Fibroblast of skin of abdomen (primary cell): ENCODE data around the gene P3H2. TPM values are rescaled to one million over a fixed set of nuclear protein-coding genes. Genes with fewer than 3 reads are reported as not detected.
A peak's percentile ranks its signal among the peaks of the same experiment; 100 is the strongest.
"Not testable (repeated sequence)": the region's sequence is repeated elsewhere in the genome, so short reads cannot be mapped to it uniquely, and the experiment has no call there.

Source experiments
- DNase-seq: peaks from one replicate; pipeline ENCODE4 v3.0.0-alpha.2; 2013
- polyA plus RNA-seq, 2 experiments: library from polyadenylated mRNA; unstranded; fragments of 120-200 nt; gene quantifications; one replicate each; pipeline ENCODE4 v1.2.1, GENCODE V29; 2013; ENCODE audit not compliant: insufficient read length in 2 of 2

P3H2 gene
- polyA plus RNA-seq (2013, experiment 1 of 2; ENCODE audit: insufficient read length), result 18.3 TPM
- 17.0 TPM for polyA plus RNA-seq (2013, experiment 2 of 2; ENCODE audit: insufficient read length)

- DNase-seq, result peak; percentile 93
Observed at GRCh38 chr3:190120269-190121060, at the start of gene P3H2. P3H2 (minus strand) TSS chr3:190120897; CDS start chr3:190120731, 166 bp downstream.

GRCh38 chr3:190169877-190170276, 49.2 kb upstream of the P3H2 start:
- no peak for DNase-seq

- no peak for DNase-seq
Observed at GRCh38 chr3:190169243-190169642, 48.5 kb upstream of the P3H2 start.

- no peak for DNase-seq
Observed at GRCh38 chr3:190167936-190168680, 47.4 kb upstream of the P3H2 start.

- DNase-seq, result no peak
Observed at GRCh38 chr3:190166948-190167347, 46.3 kb upstream of the P3H2 start.

DNA sequence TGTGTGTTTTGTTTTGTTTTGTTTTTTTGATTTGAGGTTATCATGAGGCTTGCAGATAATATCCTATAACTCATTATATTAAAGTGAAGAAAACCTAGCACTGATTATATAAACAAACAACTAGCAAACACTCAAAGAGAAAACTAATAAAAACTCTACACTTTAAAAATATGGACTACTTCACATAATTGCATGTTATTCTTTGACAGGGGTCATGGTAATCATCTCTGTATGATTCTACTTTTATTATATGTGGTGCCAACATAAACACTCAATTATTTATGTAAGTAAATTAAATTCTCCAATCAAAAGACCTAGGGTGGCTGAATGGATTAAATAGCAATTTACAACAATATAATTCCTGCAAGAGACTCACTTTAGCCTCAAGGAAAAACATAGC, 44.6 kb upstream of the P3H2 start:
- DNase-seq, result no peak

GRCh38 chr3:190162013-190162412, 41.3 kb upstream of the P3H2 start:
- DNase-seq, result not testable (repeated sequence)

DNA sequence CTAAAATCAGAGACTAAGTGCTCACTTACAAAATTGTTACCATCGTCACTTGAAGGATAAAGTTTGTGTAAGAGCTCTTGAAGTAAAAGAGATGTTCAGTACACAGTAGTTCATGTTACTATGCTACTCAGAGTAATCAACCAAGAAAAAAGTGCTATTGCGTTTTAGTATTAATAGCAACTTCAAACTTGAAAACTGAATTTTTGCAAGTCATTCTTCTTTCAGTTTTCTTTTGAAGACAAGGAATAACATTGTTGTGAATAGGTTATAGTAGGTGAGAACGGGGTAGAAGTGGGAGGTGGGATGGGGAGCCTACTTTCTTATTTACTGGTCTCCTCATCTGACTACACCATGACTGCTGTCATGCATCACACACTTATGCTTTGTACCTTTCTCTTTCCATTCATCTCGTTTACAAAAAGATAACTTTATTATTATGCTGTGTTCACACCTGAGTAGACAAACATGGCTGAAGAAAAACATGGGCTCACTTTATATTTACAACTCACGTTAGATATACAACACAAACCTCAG, 39.3 kb upstream of the P3H2 start:
- no peak for DNase-seq

- no peak for DNase-seq
Observed at GRCh38 chr3:190158261-190158660, 37.6 kb upstream of the P3H2 start.

DNA sequence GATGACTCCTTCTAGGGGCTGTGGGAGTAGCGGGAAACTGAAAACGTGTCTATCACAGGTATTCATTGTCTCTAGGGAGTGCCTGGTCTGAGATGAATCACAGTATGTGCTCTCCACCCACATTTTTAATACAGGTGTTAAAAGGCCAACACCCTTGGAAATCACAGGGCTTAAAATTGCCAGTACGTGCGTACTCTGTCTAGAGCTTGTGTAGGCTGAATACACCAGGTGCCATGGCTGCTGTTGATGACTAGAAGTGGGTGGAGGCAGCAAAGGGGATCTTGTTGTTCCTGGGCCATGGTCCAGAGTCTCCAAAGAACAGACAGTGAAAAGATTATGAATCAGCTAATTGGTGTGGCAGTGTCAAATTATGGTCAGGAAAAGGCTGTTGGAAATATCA, 35.1 kb upstream of the P3H2 start:
- no peak for DNase-seq

DNA sequence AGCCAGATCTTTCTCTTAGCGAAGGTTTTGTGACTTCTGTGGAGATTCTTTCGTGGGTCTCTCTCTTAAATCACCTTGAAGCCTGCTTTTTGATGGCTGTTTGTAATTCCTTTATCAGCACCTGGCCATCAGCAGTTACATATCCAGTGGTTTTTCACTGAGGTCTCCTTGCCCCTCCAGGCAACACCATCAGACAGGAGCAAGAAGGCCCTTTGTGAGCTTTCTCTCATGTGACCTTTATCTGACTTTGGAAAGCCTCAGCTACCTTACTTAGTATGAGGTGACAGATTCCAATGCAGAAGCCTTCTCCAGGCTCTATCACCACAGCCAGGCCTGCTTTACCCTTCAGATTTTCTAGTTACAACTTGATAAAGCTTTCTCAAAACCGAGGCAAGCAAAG, 30.0 kb upstream of the P3H2 start:
- DNase-seq, result no peak

DNA sequence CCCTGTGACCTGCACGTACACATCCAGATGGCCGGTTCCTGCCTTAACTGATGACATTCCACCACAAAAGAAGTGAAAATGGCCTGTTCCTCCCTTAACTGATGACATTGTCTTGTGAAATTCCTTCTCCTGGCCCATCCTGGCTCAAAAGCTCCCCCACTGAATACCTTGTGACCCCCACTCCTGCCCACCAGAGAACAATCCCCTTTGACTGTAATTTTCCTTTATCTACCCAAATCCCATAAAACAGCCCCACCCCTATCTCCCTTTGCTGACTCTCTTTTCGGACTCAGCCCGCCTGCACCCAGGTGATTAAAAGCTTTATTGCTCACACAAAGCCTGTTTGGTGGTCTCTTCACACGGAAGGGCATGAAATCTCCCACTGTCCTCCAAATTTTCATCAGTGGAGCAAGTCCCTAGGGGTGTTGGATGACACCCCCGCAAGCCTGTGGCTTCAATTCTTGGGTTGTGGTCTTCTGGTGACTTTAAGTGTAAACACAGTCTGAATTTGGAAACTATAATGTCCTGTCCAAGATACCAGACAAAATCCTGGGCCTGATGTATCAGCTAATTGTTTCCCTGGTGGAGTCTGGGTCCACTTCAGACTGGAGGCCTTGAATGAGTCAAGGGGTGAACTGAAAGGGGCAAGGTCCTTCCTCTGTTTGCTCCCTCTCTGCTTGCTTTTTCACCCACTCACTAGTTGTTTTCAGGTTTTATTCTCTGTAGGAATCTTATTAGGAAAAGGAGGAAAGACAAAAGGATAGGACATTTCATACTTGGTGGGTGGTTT, 29.3 kb upstream of the P3H2 start:
- DNase-seq, result not testable (repeated sequence)

DNA sequence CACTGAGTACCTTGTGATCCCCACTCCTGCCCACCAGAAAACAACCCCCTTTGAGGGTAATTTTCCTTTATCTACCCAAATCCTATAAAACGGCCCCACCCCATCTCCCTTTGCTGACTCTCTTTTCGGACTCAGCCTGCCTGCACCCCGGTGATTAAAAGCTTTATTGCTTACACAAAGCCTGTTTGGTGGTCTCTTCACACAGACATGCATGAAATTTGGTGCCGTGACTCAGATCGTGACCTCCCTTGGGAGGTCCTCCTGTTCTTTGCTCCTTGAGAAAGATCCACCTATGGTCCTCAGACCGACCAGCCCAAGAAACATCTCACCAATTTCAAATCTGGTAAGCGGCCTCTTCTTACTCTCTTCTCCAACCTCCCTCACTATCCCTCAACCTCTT, 24.1 kb upstream of the P3H2 start:
- not testable (repeated sequence) for DNase-seq

DNA sequence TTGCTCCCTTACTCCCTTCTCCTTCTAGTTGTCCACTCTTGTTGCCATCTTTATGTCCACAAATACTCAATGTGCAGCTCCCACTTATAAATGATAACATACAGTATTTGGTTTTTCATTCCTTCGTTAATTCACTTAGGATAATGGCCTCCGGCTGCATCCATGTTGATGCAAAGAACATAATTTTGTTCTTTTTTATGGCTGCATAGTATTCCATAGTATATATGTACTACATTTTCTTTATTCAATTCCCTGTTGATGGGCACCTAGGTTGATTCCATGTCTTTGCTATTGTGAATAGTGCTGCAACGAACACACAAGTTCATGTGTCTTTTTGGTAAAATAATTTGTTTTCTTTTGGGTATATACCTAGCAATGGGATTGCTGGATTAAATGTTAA, 21.3 kb upstream of the P3H2 start:
- DNase-seq, result no peak

DNA sequence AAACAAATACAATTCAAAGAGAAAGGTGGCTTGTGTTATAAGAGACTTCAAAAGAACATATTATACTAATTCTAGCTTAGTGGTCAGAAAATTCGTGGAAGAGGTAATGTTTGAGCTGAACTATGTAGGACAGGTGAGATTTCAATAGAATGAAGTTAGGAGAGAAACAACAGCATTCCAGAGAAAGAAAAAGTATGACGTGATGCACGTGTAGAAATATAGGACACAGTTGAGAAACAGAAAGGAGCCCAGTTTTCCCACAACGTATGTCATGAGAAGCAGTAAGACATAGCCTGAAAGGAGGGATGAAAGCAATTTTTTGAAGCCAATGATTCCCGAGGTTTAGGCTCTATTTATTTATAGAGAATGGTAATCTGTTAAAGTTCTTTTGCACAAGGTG, 18.7 kb upstream of the P3H2 start:
- no peak for DNase-seq

GRCh38 chr3:190132371-190132770, 11.7 kb upstream of the P3H2 start:
- DNase-seq, result no peak

- DNase-seq, result peak; percentile 55
Observed at GRCh38 chr3:190131329-190131728, 10.6 kb upstream of the P3H2 start.

DNA sequence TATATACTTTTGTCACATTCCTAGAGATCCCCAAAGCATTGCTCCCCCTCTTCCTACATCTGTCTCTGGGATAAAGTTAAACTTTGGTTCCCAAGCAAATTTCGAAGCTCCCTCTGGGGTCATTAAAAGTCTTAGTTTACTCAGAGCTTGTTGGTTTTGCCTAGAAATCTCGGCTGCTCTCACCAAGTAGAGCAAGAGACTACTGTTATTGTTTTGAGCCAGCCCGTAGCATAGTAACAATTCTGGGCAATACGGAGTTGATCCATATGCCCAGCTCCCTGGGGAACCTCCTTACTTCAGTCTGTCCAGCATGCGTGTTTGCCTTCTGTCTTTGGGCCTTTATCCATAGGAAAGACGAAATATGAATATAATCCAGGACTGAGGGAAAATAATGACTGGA, 10.0 kb upstream of the P3H2 start:
- DNase-seq, result no peak

DNA sequence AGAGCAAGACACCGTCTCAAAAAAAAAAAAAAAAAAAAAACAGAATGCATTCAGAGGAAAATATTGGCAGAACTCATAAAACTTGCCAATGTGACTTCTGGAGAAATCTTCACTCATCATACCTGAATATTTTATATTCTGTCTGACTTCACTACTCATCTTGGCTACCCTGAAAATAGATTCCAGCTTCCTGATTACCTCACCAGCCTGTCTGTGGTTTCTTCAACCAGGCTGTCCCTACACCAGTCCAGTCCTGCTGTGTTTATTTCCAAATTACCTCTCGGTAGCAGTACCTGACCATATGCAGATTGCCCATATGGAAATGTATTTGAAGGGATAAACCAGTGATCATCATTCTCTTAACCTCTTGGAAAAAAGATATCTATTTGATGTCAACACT, 9.3 kb upstream of the P3H2 start:
- DNase-seq, result no peak

GRCh38 chr3:190127797-190128196, 7.1 kb upstream of the P3H2 start:
- DNase-seq, result no peak

DNA sequence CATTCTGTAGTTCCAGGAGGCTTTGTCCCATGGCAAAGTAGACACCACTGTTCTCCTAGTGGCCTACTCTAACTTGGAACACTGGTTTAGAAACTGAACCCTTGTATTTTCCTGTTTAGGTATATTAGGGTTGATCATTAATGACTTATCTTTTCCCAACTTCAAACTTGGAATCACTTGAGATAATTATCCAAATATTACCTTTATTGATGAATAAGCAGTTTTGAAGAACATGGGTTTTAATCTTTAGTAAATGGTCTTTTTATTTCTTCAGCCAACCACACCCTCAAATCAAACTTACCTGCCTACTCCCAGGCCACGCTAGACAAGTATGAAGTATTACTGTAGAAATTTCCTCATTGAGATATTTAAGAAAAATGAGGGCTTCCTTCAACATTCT, 6.5 kb upstream of the P3H2 start:
- no peak for DNase-seq

DNA sequence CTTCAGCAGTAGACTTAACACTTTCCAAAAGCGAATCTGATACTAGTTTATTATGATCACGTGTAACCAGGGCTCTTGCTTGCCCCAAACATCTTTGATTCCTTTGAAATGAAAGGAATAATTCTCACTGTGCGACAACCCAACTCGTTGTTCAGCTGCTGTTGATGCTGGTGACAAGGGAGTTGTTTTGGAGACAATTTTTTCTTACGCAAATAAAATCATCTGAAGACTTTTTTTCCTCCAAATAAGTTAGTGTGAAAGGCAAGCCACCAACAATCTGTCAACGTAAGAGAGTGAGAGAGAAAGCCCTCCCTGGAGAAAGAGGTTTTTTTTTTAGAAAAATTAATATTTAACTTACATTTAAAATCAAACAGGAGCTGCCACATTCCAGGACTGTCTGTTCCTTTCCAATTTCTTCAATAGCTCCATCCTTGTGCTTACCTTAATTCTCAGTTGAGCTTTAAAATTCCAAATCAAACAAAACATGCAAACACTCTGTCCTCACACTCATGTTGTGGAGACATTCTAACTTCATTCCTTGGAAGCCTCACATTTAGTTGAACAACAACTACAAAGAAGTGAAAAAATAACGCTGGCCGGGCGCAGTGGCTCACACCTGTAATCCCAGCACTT, 4.9 kb upstream of the P3H2 start:
- no peak for DNase-seq
